GM21360 (cell line): ENCODE measurements around the gene GRWD1.
A peak's percentile ranks its signal among the peaks of the same experiment; 100 is the strongest.

Source experiments
- ATAC-seq: cut with Tn5 transposase; IDR thresholded peaks from one replicate; pipeline ENCODE4 v1.9.1; 2021; ENCODE audit warnings: mild to moderate bottlenecking, moderate library complexity; ENCODE audit not compliant: unreplicated experiment

Gene GRWD1

GRCh38 chr19:48493718-48494401 lies 48.1 kb downstream of the GRWD1 start:
- ATAC-seq: peak; percentile 6

DNA sequence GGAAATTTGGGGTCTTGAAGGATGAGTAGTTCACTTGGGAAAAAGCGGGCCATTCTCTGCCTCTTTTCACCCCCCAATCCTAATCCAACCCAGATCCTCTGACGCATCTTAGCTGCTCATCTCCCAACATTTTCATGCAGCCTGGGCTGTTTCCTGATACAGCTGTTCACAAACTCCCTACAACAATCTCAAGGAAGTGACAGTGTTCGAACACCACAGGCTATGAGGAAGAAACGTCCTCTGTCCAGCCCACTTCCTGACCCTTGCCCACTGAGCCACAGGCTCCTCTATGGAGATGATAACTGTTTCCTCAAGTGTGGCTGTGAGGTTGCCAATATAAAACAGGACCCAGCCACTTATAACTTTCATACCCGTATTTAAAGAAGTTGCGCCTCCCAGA lies 49.6 kb downstream of the GRWD1 start:
- ATAC-seq: no peak

- no peak for ATAC-seq
Observed at GRCh38 chr19:48496959-48497727, 51.4 kb downstream of the GRWD1 start.

DNA sequence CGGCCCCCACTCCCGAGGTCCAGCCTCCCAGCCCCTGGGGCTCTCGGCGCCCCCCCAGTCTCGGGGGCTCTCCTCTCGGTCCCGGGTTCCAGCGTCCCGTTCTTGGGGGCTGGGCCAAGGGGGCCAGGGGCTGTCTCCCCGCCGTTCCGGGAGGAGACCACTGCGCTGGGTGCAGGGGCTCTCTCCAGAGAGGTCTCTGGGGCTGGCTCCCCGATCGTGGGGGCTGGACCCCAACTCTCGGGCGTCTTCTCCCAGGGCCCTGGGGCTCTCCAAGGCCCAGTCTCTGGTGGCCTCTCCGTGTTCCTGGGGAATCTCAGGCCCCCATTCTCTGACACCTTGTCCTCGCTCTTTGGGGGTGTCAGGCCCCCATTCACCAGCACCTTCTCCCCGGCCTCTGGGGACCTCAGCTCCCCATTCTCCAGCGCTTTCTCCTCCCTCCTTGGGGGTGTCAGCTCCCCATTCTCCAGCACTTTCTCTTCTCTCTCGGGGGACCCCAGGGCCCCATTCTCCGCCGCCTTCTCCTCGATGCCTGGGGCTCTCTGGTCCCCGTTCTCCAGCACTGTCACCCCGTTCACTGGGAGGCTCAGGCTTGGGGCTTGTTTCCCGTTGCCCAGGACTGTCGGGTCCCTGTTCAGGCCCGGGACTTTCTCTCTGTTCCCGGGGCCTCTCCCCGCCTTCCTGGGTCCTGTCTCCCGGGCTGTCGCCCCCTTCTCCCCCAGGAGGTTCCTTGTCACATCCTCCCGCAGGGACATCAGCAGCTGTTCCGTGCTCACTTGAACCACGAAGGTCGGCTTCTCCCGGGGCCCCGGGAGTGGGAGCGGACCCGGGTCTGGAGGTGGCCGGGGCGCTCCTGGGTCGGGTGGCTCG lies 52.2 kb downstream of the GRWD1 start:
- ATAC-seq: no peak

DNA sequence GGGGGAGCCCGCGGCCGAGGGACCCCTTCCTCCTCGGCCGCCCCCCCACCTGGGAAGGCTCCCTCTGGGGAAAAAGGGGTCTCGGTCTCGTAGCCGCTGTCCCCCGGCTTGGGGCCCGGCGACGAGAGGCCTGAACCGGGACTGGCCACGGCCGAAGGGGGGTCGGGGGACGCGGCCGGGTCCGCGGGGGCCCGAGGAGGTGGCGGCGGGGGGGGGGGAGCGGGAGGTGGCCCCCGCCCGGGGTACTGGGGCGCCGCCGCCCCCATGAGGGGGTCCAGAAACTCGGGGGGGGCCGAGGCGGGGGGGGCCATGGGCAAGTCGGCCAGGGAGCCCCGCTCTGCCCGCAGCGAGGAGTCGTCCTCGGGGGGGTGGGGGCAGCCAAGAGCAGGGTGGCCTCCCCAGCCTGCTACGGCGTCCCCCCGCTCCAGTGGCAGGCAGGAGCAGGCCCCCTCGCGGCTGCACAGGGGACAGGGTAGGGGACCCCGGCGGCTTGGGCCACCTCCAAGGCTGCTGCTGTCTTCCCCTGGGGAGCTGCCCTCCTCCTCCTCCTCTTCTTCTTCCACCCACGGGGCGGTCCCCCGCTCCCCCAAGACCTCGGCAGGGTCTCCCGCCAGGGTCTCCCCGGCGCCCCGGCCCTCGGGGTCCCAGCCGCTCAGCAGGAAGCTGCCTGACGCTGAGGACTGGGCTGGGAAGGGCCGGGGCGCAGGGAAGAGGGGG lies 53.0 kb downstream of the GRWD1 start:
- no peak for ATAC-seq

- no peak for ATAC-seq
Observed at GRCh38 chr19:48499316-48500090, 53.7 kb downstream of the GRWD1 start.

GRCh38 chr19:48500830-48501493 lies 55.2 kb downstream of the GRWD1 start:
- no peak for ATAC-seq

DNA sequence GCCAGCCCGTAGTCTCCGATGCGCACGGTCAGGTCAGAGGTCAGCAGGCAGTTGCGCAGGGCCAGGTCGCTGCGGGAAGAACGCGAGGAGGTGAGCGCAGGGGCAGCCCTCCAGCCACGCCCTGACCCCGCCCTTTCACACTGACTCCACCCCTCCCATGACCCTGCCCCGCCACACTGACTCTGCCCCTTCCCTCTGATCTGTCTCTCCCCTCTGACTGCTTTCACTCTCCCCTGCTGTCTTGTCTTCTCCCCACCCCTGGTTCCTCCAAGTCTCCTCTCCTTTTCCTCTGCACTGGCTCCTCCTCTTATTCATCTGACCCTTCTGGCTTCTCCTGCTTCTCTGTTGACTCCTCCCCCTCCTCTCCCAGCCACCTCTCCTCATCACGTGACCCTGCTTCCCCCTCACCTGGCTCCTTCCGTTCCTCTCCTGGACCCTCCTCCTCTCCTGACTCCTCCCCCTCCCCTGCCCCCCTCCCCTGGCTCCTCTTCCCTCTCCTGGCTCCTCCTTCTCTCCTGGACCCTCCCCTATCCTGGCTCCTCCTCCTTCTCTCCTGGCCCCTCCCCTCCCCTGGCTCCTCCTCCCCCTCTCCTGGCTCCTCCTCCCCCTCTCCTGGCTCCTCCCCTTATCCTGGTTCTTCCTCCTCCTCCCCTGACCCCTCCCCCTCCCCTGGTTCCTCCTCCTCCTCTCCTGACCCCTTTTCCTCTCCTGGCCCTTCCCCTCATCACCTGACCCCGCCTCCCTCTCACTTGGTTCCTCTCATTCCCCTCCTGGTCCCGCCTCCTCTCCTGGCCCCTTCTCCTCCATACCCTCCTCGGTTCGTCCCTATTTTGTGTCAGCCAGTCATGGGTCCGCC lies 55.9 kb downstream of the GRWD1 start:
- ATAC-seq: no peak

- no peak for ATAC-seq
Observed at GRCh38 chr19:48502350-48503018, 56.7 kb downstream of the GRWD1 start.

DNA sequence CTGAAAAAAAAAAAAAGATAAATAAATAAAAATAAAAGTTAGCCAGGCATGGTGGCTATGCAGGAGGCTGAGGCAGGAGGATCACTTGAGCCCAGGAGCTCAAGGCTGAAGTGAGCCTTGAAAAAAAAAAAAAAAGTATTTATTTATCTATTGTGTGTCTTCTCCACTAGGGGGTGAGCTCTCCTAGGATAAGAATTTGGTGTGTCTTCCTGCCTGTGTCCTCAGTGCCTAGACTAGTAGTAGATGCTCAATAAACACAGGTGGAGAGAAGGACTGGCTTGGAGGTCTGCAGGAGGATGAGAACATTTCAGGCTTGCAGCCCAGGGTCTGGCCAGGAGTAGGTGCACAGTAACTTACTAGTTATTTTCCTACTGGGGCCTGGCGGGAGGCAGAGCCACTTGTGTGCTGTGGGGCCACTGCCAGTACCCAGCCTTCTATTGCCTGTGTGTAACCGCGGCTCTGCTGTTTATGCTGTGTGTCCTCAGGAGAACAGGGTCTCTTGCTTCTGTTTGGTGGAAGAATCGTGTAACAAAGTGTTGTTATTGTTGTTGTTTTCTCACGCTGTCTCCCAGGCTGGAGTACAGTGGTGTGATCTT lies 60.5 kb downstream of the GRWD1 start:
- no peak for ATAC-seq
